ENCODE data around the gene KIAA1755. TPM values are rescaled to one million over a fixed set of nuclear protein-coding genes. Genes with fewer than 3 reads are reported as not detected.
A peak's percentile ranks its signal among the peaks of the same experiment; 100 is the strongest.

The KIAA1755 gene
- total RNA-seq, 1 experiment from 2014 or later = 0.44 TPM

GRCh38 chr20:38167328-38167850, 93.1 kb downstream of the KIAA1755 start:
- H3K9ac ChIP-seq (ENCODE audit: low read length) = peak overlapping the region; percentile 78
- TF ChIP-seq EZH2phosphoT487 (IDR thresholded peaks at IDR 0.05; ENCODE audit: borderline replicate concordance, low read length) = no peak
- TF ChIP-seq CTCF (conservative IDR thresholded peaks at IDR 0.05; ENCODE audit: low read depth, low read length) = no peak
- TF ChIP-seq EZH2 (IDR thresholded peaks at IDR 0.05; ENCODE audit: low read length, unreplicated experiment) = no peak
- intact Hi-C loops (cut with micrococcal nuclease) = loop anchor here (5.0 kb wide), 1 partner anchor 55 kb away; no protein-coding TSS in a partner anchor

GRCh38 chr20:38166703-38167233, 93.8 kb downstream of the KIAA1755 start:
- CTCF ChIA-PET = interaction anchor here (1.6 to 1.7 kb wide), 2 partner anchors 55 to 122 kb away, joined by 4 to 5 read pairs; no protein-coding TSS in a partner anchor
- H4K20me1 ChIP-seq (ENCODE audit: low read length) = no peaks in the 10 kb centered on the region
- BruUV-seq (replicated peaks) = no TSS peak
- H3K4me1 ChIP-seq (ENCODE audit: insufficient read depth, low read length) = peaks cover 85% of the 10 kb centered on the region
- peaks cover 5% of the 10 kb centered on the region; the same call in 1 of the 2 replicates for H3K36me3 ChIP-seq (ENCODE audit: low read depth, low read length)
- H3K27me3 ChIP-seq (ENCODE audit: low read length) = no peaks in the 10 kb centered on the region
- no peaks in the 10 kb centered on the region for H3K9me3 ChIP-seq (ENCODE audit: low read length)
- no peaks in the 10 kb centered on the region for H3K9me2 ChIP-seq (replicated peaks; ENCODE audit: low read length)
- intact Hi-C loops (cut with micrococcal nuclease) = loop anchor here (5.0 kb wide), 1 partner anchor 54 kb away; no protein-coding TSS in a partner anchor
- H2AFZ ChIP-seq (ENCODE audit: low read length) = no peak overlapping the region
- POLR2A ChIA-PET (ENCODE audit: unreplicated experiment) = no interaction called here
- H3K27ac ChIP-seq (ENCODE audit: low read length) = peak overlapping the region; percentile 94
- TF ChIP-seq EZH2 (IDR thresholded peaks at IDR 0.05; ENCODE audit: low read length, unreplicated experiment) (no peak), EZH2phosphoT487 (IDR thresholded peaks at IDR 0.05; ENCODE audit: borderline replicate concordance, low read length) (no peak), CTCF (conservative IDR thresholded peaks at IDR 0.05; ENCODE audit: low read depth, low read length) (no peak)
- DNase-seq (no peak), ATAC-seq (no peak)
- no peak overlapping the region for H3K4me2 ChIP-seq (ENCODE audit: low read length)
- H3K4me3 ChIP-seq (ENCODE audit: low read length) = no peak overlapping the region
- no peak overlapping the region for H3K9ac ChIP-seq (ENCODE audit: low read length)
- H3K79me2 ChIP-seq (ENCODE audit: low read length) = peaks cover 40% of the 10 kb centered on the region
- peaks cover 10% of the 10 kb centered on the region for H3F3A ChIP-seq (ENCODE audit: low read length, unreplicated experiment)

More at GRCh38 chr20:38167328-38167850, 93.1 kb downstream of the KIAA1755 start:
- H3K27ac ChIP-seq (ENCODE audit: low read length) = peak overlapping the region; percentile 94
- no peaks in the 10 kb centered on the region for H3K27me3 ChIP-seq (ENCODE audit: low read length)
- no peaks in the 10 kb centered on the region for H3K36me3 ChIP-seq (ENCODE audit: low read depth, low read length)
- ChIA-PET POLR2A (ENCODE audit: unreplicated experiment) (interaction anchor here (1.1 kb wide), 1 partner anchor 15 kb away, joined by 4 read pairs; no protein-coding TSS in a partner anchor), CTCF (interaction anchor here (0.5 to 1.7 kb wide), 3 partner anchors 54 to 175 kb away, joined by 4 to 5 read pairs (median 4); no protein-coding TSS in a partner anchor)
- no peaks in the 10 kb centered on the region for H3K9me2 ChIP-seq (replicated peaks; ENCODE audit: low read length)
- no peak for ATAC-seq
- no peak overlapping the region for H2AFZ ChIP-seq (ENCODE audit: low read length)
- H3K9me3 ChIP-seq (ENCODE audit: low read length) = no peaks in the 10 kb centered on the region
- no TSS peak for BruUV-seq (replicated peaks)
- no peaks in the 10 kb centered on the region for H4K20me1 ChIP-seq (ENCODE audit: low read length)
- H3K4me2 ChIP-seq (ENCODE audit: low read length) = peak overlapping the region; percentile 58
- H3F3A ChIP-seq (ENCODE audit: low read length, unreplicated experiment) = peaks cover 10% of the 10 kb centered on the region
- no peak overlapping the region for H3K4me3 ChIP-seq (ENCODE audit: low read length)
- DNase-seq = no peak
- H3K4me1 ChIP-seq (ENCODE audit: insufficient read depth, low read length) = peaks cover 92% of the 10 kb centered on the region
- peaks cover 34% of the 10 kb centered on the region for H3K79me2 ChIP-seq (ENCODE audit: low read length)

All from PC-3 (cell line).